ENCODE results near the gene SENP7. TPM values are rescaled to one million over a fixed set of nuclear protein-coding genes. Genes with fewer than 3 reads are reported as not detected.
"Not testable (repeated sequence)": the region's sequence is repeated elsewhere in the genome, so short reads cannot be mapped to it uniquely, and the experiment has no call there.

Gene SENP7
- polyA plus RNA-seq, 2 donors, result 4.2 to 6.4 TPM

GRCh38 chr3:101542957-101543356, 29.9 kb upstream of the SENP7 start:
- H3K27ac ChIP-seq (ENCODE audit: low read depth in 2 of 2, low read length in 1 of 2), result no peak overlapping the region
- H3K4me3 ChIP-seq (ENCODE audit: low read depth in 1 of 2, low read length in 2 of 2), result no peak overlapping the region
- no peaks in the 10 kb centered on the region for H3K27me3 ChIP-seq (ENCODE audit: control insufficient read depth in 1 of 2, insufficient read depth in 2 of 2, low read length in 2 of 2)
- no peaks in the 10 kb centered on the region for H3K4me1 ChIP-seq (ENCODE audit: control insufficient read depth in 2 of 2, insufficient read depth in 2 of 2, low read length in 1 of 2)
- no peaks in the 10 kb centered on the region for H3K9me3 ChIP-seq (ENCODE audit: control insufficient read depth in 2 of 2, insufficient read depth in 1 of 2, low read depth in 1 of 2, low read length in 1 of 2)
- H3K36me3 ChIP-seq (ENCODE audit: control insufficient read depth in 2 of 2, insufficient read depth in 2 of 2, low read length in 1 of 2), result no peaks in the 10 kb centered on the region

GRCh38 chr3:101536955-101537354, 23.9 kb upstream of the SENP7 start:
- 67 to 81% methylated on average over 1 of the region's 1 CpG for WGBS, 2 donors
- not testable (repeated sequence) for H3K27me3 ChIP-seq (ENCODE audit: control insufficient read depth in 1 of 2, insufficient read depth in 2 of 2, low read length in 2 of 2); H3K4me1 ChIP-seq (ENCODE audit: control insufficient read depth in 2 of 2, insufficient read depth in 2 of 2, low read length in 1 of 2); H3K36me3 ChIP-seq (ENCODE audit: control insufficient read depth in 2 of 2, insufficient read depth in 2 of 2, low read length in 1 of 2); H3K27ac ChIP-seq (ENCODE audit: low read depth in 2 of 2, low read length in 1 of 2); H3K4me3 ChIP-seq (ENCODE audit: low read depth in 1 of 2, low read length in 2 of 2); H3K9me3 ChIP-seq (ENCODE audit: control insufficient read depth in 2 of 2, insufficient read depth in 1 of 2, low read depth in 1 of 2, low read length in 1 of 2)

DNA sequence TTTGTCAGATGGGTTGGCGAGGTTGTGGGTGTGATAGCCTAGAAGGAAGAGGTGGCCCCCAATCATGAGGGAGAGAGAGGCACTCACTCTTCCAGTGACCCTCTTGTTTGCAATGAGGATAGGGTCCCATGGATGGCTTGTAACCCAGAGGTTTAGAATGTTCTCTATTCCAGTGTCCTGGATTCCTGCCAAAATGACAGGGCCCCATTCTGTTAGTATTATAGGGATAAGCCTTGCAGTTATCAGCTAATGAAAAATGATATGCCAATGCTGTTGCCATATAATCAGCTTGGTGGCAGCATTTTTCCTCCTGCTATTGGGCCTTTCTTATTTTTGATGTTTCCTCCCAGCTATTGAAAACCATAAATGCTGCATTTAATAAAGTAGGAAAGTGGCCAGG, 23.3 kb upstream of the SENP7 start:
- 98 to 100% methylated on average over 1 of the region's 1 CpG for WGBS, 2 donors
- Histone ChIP-seq H3K4me1 (ENCODE audit: control insufficient read depth in 2 of 2, insufficient read depth in 2 of 2, low read length in 1 of 2) (no peaks in the 10 kb centered on the region), H3K4me3 (ENCODE audit: low read depth in 1 of 2, low read length in 2 of 2) (no peak overlapping the region), H3K27ac (ENCODE audit: low read depth in 2 of 2, low read length in 1 of 2) (no peak overlapping the region), H3K27me3 (ENCODE audit: control insufficient read depth in 1 of 2, insufficient read depth in 2 of 2, low read length in 2 of 2) (no peaks in the 10 kb centered on the region), H3K9me3 (ENCODE audit: control insufficient read depth in 2 of 2, insufficient read depth in 1 of 2, low read depth in 1 of 2, low read length in 1 of 2) (no peaks in the 10 kb centered on the region), H3K36me3 (ENCODE audit: control insufficient read depth in 2 of 2, insufficient read depth in 2 of 2, low read length in 1 of 2) (no peaks in the 10 kb centered on the region)

- 74 to 79% methylated on average over 5 of the region's 5 CpGs for WGBS, 2 donors
- Histone ChIP-seq H3K4me3 (ENCODE audit: low read depth in 1 of 2, low read length in 2 of 2) (no peak overlapping the region), H3K27me3 (ENCODE audit: control insufficient read depth in 1 of 2, insufficient read depth in 2 of 2, low read length in 2 of 2) (no peaks in the 10 kb centered on the region), H3K9me3 (ENCODE audit: control insufficient read depth in 2 of 2, insufficient read depth in 1 of 2, low read depth in 1 of 2, low read length in 1 of 2) (no peaks in the 10 kb centered on the region), H3K27ac (ENCODE audit: low read depth in 2 of 2, low read length in 1 of 2) (no peak overlapping the region), H3K36me3 (ENCODE audit: control insufficient read depth in 2 of 2, insufficient read depth in 2 of 2, low read length in 1 of 2) (no peaks in the 10 kb centered on the region), H3K4me1 (ENCODE audit: control insufficient read depth in 2 of 2, insufficient read depth in 2 of 2, low read length in 1 of 2) (no peaks in the 10 kb centered on the region)
Measured at GRCh38 chr3:101535221-101535620, 22.2 kb upstream of the SENP7 start.

DNA sequence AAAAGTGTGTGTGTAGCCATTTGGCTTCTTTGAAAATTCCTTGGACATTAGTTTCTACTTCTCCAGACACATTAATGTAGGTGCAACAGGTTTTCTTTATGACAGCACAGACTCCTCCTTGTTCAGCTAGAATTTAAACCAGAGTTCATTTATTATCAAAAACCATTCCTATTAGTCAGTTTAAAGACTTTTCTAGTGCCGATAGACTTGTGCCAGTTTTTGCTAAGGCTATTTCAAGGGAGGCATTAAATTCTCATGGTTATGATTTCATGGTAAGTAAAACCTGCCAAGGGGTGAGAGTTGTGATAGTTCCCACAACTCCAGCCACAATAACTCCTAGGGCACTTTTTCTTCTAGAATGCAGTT, 20.6 kb upstream of the SENP7 start:
- WGBS, 2 donors, result 59 to 60% methylated on average over 1 of the region's 1 CpG
- Histone ChIP-seq H3K27ac (ENCODE audit: low read depth in 2 of 2, low read length in 1 of 2) (no peak overlapping the region), H3K4me1 (ENCODE audit: control insufficient read depth in 2 of 2, insufficient read depth in 2 of 2, low read length in 1 of 2) (no peaks in the 10 kb centered on the region), H3K9me3 (ENCODE audit: control insufficient read depth in 2 of 2, insufficient read depth in 1 of 2, low read depth in 1 of 2, low read length in 1 of 2) (no peaks in the 10 kb centered on the region), H3K4me3 (ENCODE audit: low read depth in 1 of 2, low read length in 2 of 2) (no peak overlapping the region), H3K27me3 (ENCODE audit: control insufficient read depth in 1 of 2, insufficient read depth in 2 of 2, low read length in 2 of 2) (no peaks in the 10 kb centered on the region), H3K36me3 (ENCODE audit: control insufficient read depth in 2 of 2, insufficient read depth in 2 of 2, low read length in 1 of 2) (no peaks in the 10 kb centered on the region)

- Histone ChIP-seq H3K9me3 (ENCODE audit: control insufficient read depth in 2 of 2, insufficient read depth in 1 of 2, low read depth in 1 of 2, low read length in 1 of 2) (no peaks in the 10 kb centered on the region), H3K4me3 (ENCODE audit: low read depth in 1 of 2, low read length in 2 of 2) (no peak overlapping the region), H3K27me3 (ENCODE audit: control insufficient read depth in 1 of 2, insufficient read depth in 2 of 2, low read length in 2 of 2) (no peaks in the 10 kb centered on the region), H3K36me3 (ENCODE audit: control insufficient read depth in 2 of 2, insufficient read depth in 2 of 2, low read length in 1 of 2) (no peaks in the 10 kb centered on the region), H3K27ac (ENCODE audit: low read depth in 2 of 2, low read length in 1 of 2) (no peak overlapping the region), H3K4me1 (ENCODE audit: control insufficient read depth in 2 of 2, insufficient read depth in 2 of 2, low read length in 1 of 2) (no peaks in the 10 kb centered on the region)
- 74 to 76% methylated on average over 9 of the region's 9 CpGs for WGBS, 2 donors
Measured at GRCh38 chr3:101532783-101533602, 20.0 kb upstream of the SENP7 start.

GRCh38 chr3:101531473-101532086, 18.6 kb upstream of the SENP7 start:
- WGBS, 2 donors, result 26 to 34% methylated on average over 2 of the region's 2 CpGs
- H3K27ac ChIP-seq (ENCODE audit: low read depth in 2 of 2, low read length in 1 of 2), result no peak overlapping the region
- no peak overlapping the region for H3K4me3 ChIP-seq (ENCODE audit: low read depth in 1 of 2, low read length in 2 of 2)
- H3K4me1 ChIP-seq (ENCODE audit: control insufficient read depth in 2 of 2, insufficient read depth in 2 of 2, low read length in 1 of 2), result no peaks in the 10 kb centered on the region
- H3K27me3 ChIP-seq (ENCODE audit: control insufficient read depth in 1 of 2, insufficient read depth in 2 of 2, low read length in 2 of 2), result no peaks in the 10 kb centered on the region
- H3K36me3 ChIP-seq (ENCODE audit: control insufficient read depth in 2 of 2, insufficient read depth in 2 of 2, low read length in 1 of 2), result no peaks in the 10 kb centered on the region
- H3K9me3 ChIP-seq (ENCODE audit: control insufficient read depth in 2 of 2, insufficient read depth in 1 of 2, low read depth in 1 of 2, low read length in 1 of 2), result no peaks in the 10 kb centered on the region

- no peaks in the 10 kb centered on the region for H3K27me3 ChIP-seq (ENCODE audit: control insufficient read depth in 1 of 2, insufficient read depth in 2 of 2, low read length in 2 of 2)
- 67 to 78% methylated on average over 2 of the region's 2 CpGs for WGBS, 2 donors
- H3K36me3 ChIP-seq (ENCODE audit: control insufficient read depth in 2 of 2, insufficient read depth in 2 of 2, low read length in 1 of 2), result no peaks in the 10 kb centered on the region
- no peak overlapping the region for H3K27ac ChIP-seq (ENCODE audit: low read depth in 2 of 2, low read length in 1 of 2)
- H3K9me3 ChIP-seq (ENCODE audit: control insufficient read depth in 2 of 2, insufficient read depth in 1 of 2, low read depth in 1 of 2, low read length in 1 of 2), result no peaks in the 10 kb centered on the region
- no peak overlapping the region for H3K4me3 ChIP-seq (ENCODE audit: low read depth in 1 of 2, low read length in 2 of 2)
- no peaks in the 10 kb centered on the region for H3K4me1 ChIP-seq (ENCODE audit: control insufficient read depth in 2 of 2, insufficient read depth in 2 of 2, low read length in 1 of 2)
Measured at GRCh38 chr3:101530686-101531047, 17.7 kb upstream of the SENP7 start.

DNA sequence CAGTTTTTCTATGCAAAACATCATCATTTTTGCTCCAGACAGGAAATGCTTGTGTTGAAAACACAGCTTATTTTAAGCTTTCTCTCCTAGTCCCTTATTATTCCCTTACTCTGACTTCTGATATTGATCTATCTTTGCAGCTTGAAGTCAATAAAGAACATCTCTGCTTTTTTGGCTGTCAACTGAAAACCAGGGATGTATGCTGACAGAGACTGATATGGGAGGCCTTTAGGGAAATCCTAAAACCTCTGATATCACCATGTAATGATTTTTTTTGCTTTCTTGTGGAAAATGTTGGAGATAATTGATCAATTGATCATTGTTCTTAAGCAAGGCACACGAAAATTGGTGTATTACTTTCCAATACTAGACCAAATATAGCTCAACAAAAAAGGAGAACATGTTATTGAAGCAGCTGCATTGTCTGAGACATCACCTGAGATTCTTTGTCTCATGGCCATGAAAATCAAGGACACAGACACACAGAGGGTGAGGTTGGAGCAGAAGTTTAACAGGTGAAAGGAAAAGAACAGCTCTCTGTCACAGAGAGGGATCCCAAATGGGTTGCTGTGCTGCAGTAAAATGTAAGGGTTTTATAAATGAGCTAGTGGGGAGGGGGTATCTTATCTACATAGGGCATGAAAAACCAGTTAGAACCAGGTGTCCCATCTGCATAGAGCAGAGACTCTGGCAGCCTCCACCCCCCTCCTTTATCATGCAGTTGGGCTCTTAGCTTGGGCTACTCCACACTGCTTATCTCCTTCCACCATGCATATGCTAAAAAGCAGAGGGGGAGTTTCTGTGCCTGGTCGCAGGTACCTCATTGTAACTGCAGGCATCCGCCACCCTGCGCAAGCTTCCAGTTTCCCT, 17.0 kb upstream of the SENP7 start:
- H3K4me1 ChIP-seq (ENCODE audit: control insufficient read depth in 2 of 2, insufficient read depth in 2 of 2, low read length in 1 of 2), result no peaks in the 10 kb centered on the region
- no peaks in the 10 kb centered on the region for H3K27me3 ChIP-seq (ENCODE audit: control insufficient read depth in 1 of 2, insufficient read depth in 2 of 2, low read length in 2 of 2)
- H3K9me3 ChIP-seq (ENCODE audit: control insufficient read depth in 2 of 2, insufficient read depth in 1 of 2, low read depth in 1 of 2, low read length in 1 of 2), result no peaks in the 10 kb centered on the region
- no peaks in the 10 kb centered on the region for H3K36me3 ChIP-seq (ENCODE audit: control insufficient read depth in 2 of 2, insufficient read depth in 2 of 2, low read length in 1 of 2)
- H3K4me3 ChIP-seq (ENCODE audit: low read depth in 1 of 2, low read length in 2 of 2), result no peak overlapping the region
- no peak overlapping the region for H3K27ac ChIP-seq (ENCODE audit: low read depth in 2 of 2, low read length in 1 of 2)
- WGBS, 2 donors, result 77% methylated on average over 4 of the region's 4 CpGs

Data from esophagus (tissue), 2 donors.